H9 (cell line): ENCODE measurements around the gene TNKS1BP1. TPM values are rescaled to one million over a fixed set of nuclear protein-coding genes. Genes with fewer than 3 reads are reported as not detected.

Source experiments
- DNase-seq: peaks from one replicate; pipeline ENCODE4 v3.0.0-alpha.2; 2017
- H2AFZ ChIP-seq: one replicate; pipeline ENCODE4 v1.6.1; 2013; ENCODE audit warnings: mild to moderate bottlenecking, low read length, control low read depth, moderate library complexity
- H2AK5ac ChIP-seq: 2 replicates; pipeline ENCODE4 v1.6.1; 2013; ENCODE audit warnings: low read length, control low read depth, mixed read lengths; ENCODE audit not compliant: insufficient read length
- H2BK120ac ChIP-seq: one replicate; pipeline ENCODE4 v1.6.1; 2013; ENCODE audit warnings: low read depth, mild to moderate bottlenecking, low read length, control low read depth, inconsistent platforms; ENCODE audit not compliant: poor library complexity, severe bottlenecking
- H2BK12ac ChIP-seq: 2 replicates; pipeline ENCODE4 v1.6.1; 2013; ENCODE audit warnings: low read length, control low read depth, mixed read lengths, low read depth; ENCODE audit not compliant: insufficient read length
- H2BK15ac ChIP-seq: 2 replicates; pipeline ENCODE4 v1.6.1; 2013; ENCODE audit warnings: low read depth, low read length, control low read depth
- H2BK20ac ChIP-seq: one replicate; pipeline ENCODE4 v1.6.1; 2013; ENCODE audit warnings: low read depth, mild to moderate bottlenecking, low read length, control low read depth, inconsistent platforms; ENCODE audit not compliant: poor library complexity, severe bottlenecking
- H2BK5ac ChIP-seq: 2 replicates; pipeline ENCODE4 v1.6.1; 2013; ENCODE audit warnings: low read length, control low read depth, mixed read lengths; ENCODE audit not compliant: insufficient read length
- H3K14ac ChIP-seq: 2 replicates; pipeline ENCODE4 v1.6.1; 2013; ENCODE audit warnings: low read length, control low read depth; ENCODE audit not compliant: insufficient read depth
- H3K18ac ChIP-seq: 2 replicates; pipeline ENCODE4 v1.6.1; 2013; ENCODE audit warnings: low read depth, mild to moderate bottlenecking, mixed read lengths, low read length, control low read depth; ENCODE audit not compliant: insufficient read length
- H3K23ac ChIP-seq: 2 replicates; pipeline ENCODE4 v1.6.1; 2013; ENCODE audit warnings: low read length, control low read depth, mixed read lengths, low read depth; ENCODE audit not compliant: insufficient read length
- H3K23me2 ChIP-seq: 2 replicates; pipeline ENCODE4 v1.6.1; 2013; ENCODE audit warnings: low read depth, mild to moderate bottlenecking, mixed read lengths, low read length, control low read depth; ENCODE audit not compliant: insufficient read length, poor library complexity, severe bottlenecking
- H3K27ac ChIP-seq: 2 replicates; pipeline ENCODE4 v1.5.1; 2013; ENCODE audit warnings: low read length, control low read depth, mixed read lengths, low read depth; ENCODE audit not compliant: insufficient read length
- H3K27me3 ChIP-seq: 2 replicates; pipeline ENCODE4 v1.6.1; 2013; ENCODE audit warnings: low read length, control low read depth, inconsistent platforms; ENCODE audit not compliant: insufficient read depth
- H3K4ac ChIP-seq: 2 replicates; pipeline ENCODE4 v1.6.1; 2013; ENCODE audit warnings: low read depth, mild to moderate bottlenecking, control low read depth, inconsistent platforms, low read length, moderate library complexity
- H3K4me1 ChIP-seq: 2 replicates; pipeline ENCODE4 v1.6.1; 2013; ENCODE audit warnings: low read length, control low read depth, inconsistent platforms; ENCODE audit not compliant: insufficient read depth
- H3K4me2 ChIP-seq: 2 replicates; pipeline ENCODE4 v1.6.1; 2013; ENCODE audit warnings: low read length, control low read depth, mixed read lengths; ENCODE audit not compliant: insufficient read length, insufficient read depth
- H3K56ac ChIP-seq: 2 replicates; pipeline ENCODE4 v1.6.1; 2013; ENCODE audit warnings: low read depth, mild to moderate bottlenecking, mixed read lengths, low read length, control low read depth; ENCODE audit not compliant: insufficient read length
- H3K79me1 ChIP-seq: 2 replicates; pipeline ENCODE4 v1.6.1; 2013; ENCODE audit warnings: low read depth, mild to moderate bottlenecking, moderate library complexity, low read length, control low read depth, inconsistent platforms; ENCODE audit not compliant: insufficient read depth, poor library complexity, severe bottlenecking
- H3K79me2 ChIP-seq: 2 replicates; pipeline ENCODE4 v1.6.1; 2013; ENCODE audit warnings: low read length, control low read depth, inconsistent platforms; ENCODE audit not compliant: insufficient read depth
- H3K9ac ChIP-seq: 2 replicates; pipeline ENCODE4 v1.6.1; 2013; ENCODE audit warnings: low read length, control low read depth, mixed read lengths; ENCODE audit not compliant: insufficient read length; ENCODE audit errors: extremely low read depth
- H3K9me3 ChIP-seq: one replicate; pipeline ENCODE4 v1.6.1; 2013; ENCODE audit warnings: low read depth, low read length, inconsistent platforms; ENCODE audit not compliant: control insufficient read depth
- H3T11ph ChIP-seq: one replicate; pipeline ENCODE4 v1.6.1; 2013; ENCODE audit warnings: mild to moderate bottlenecking, low read length, control low read depth, inconsistent platforms
- H4K20me1 ChIP-seq: one replicate; pipeline ENCODE4 v1.6.1; 2013; ENCODE audit not compliant: control insufficient read depth, insufficient read length, insufficient read depth
- H4K5ac ChIP-seq: 2 replicates; pipeline ENCODE4 v1.6.1; 2013; ENCODE audit warnings: low read depth, mild to moderate bottlenecking, mixed read lengths, low read length, control low read depth; ENCODE audit not compliant: insufficient read length
- H4K8ac ChIP-seq: replicated peaks from 2 replicates; pipeline ENCODE4 v1.6.1; 2013; ENCODE audit warnings: low read length, control low read depth, mixed read lengths, low read depth; ENCODE audit not compliant: insufficient read length
- H4K91ac ChIP-seq: 2 replicates; pipeline ENCODE4 v1.6.1; 2013; ENCODE audit warnings: low read depth, mild to moderate bottlenecking, moderate library complexity, mixed read lengths, low read length, control low read depth; ENCODE audit not compliant: insufficient read length
- H3K27ac Mint-ChIP-seq, 3 experiments: 2 replicates in 2 of 3; 3 replicates in 1 of 3; pipeline ENCODE4 v1.8.0; 2020 to 2021; ENCODE audit warnings: mixed read lengths in 3 of 3, mild to moderate bottlenecking in 1 of 3, moderate library complexity in 1 of 3
- H3K27me3 Mint-ChIP-seq: 2 replicates; pipeline ENCODE4 v1.8.0; 2021; ENCODE audit warnings: low read depth, mild to moderate bottlenecking, moderate library complexity, mixed read lengths
- H3K36me3 Mint-ChIP-seq, 3 experiments: 2 replicates in 2 of 3; 3 replicates in 1 of 3; pipeline ENCODE4 v1.8.0; 2020 to 2021; ENCODE audit warnings: low read depth in 3 of 3, mixed read lengths in 3 of 3; ENCODE audit not compliant: insufficient read depth in 1 of 3
- H3K4me1 Mint-ChIP-seq, 2 experiments: 2 replicates each; pipeline ENCODE4 v1.8.0; 2020; ENCODE audit warnings: mixed read lengths in 2 of 2
- H3K4me3 Mint-ChIP-seq, 2 experiments: 2 replicates in 1 of 2; 3 replicates in 1 of 2; pipeline ENCODE4 v1.8.0; 2020 to 2021; ENCODE audit warnings: mild to moderate bottlenecking in 2 of 2, mixed read lengths in 2 of 2, moderate library complexity in 1 of 2
- H3K9me3 Mint-ChIP-seq, 2 experiments: 2 replicates in 1 of 2; 3 replicates in 1 of 2; pipeline ENCODE4 v1.8.0; 2020; ENCODE audit warnings: mild to moderate bottlenecking in 2 of 2, mixed read lengths in 2 of 2, moderate library complexity in 1 of 2
- WGBS: extraction: QIAGEN DNeasy Blood & Tissue Kit; methylation state at CpG from one replicate; pipeline ENCODE4 v1.1.7; 2013; ENCODE audit warnings: missing lambda C conversion rate, low lambda C conversion rate, mixed read lengths; ENCODE audit not compliant: insufficient read length; ENCODE audit errors: extremely low coverage; 5-methylcytosine and 5-hydroxymethylcytosine counted together
- total RNA-seq: library from RNA; stranded (reverse); gene quantifications from 2 replicates; pipeline ENCODE4 v1.2.1, GENCODE V29; 2021
- TF ChIP-seq, protein P1 (sequence below): fragments of 200-600 bp; sonication (generic); conservative IDR thresholded peaks from 3 replicates; pipeline ENCODE4 v1.8.0; 2021; ENCODE audit warnings: antibody characterized with exemption, mild to moderate bottlenecking

Gene TNKS1BP1
- total RNA-seq, 1 experiment from 2014 or later, result 130 TPM

DNA sequence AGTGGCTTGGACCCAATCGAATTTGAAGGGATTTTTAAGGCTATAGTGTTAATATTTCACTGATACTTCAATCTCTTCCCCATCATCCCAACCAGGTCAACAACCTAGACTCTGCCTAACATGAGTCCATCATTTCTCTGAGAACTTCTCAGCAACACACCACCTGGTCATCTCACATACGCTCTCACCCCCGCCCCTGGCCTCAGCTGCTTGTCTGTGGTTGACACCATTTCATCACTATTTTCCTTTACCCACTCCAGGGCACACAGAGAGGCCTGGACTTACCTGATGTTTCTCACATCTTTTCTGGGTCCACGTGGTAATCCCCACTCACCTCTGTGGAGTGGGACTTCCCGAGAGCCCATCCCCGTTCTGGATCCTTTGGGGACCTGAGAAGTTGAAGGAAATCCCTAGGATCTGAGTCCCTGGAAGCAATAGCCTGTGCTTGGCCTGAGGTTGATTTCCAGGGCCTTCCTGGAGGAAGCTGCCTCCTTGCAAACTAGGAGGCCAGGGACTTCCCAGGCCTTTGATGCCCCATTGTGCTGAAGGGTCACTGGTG, 16.6 kb upstream of the TNKS1BP1 start:
- Histone ChIP-seq H3K27me3 (no peaks in the 10 kb centered on the region), H3K14ac (no peak overlapping the region), H3K9me3 (no peaks in the 10 kb centered on the region), H3K79me1 (no peaks in the 10 kb centered on the region), H3K4me1 (0 out of 2 replicates have a peak, but pooled peaks cover 3% of the 10 kb centered on the region), H3K18ac (no peak overlapping the region), H3K9ac (no peak overlapping the region), H3K4me2 (no peak overlapping the region), H2BK12ac (no peak overlapping the region), H3K56ac (no peak overlapping the region), H2AK5ac (no peak overlapping the region), H3K79me2 (no peaks in the 10 kb centered on the region), H4K20me1 (no peaks in the 10 kb centered on the region), H2BK15ac (no peak overlapping the region), H2BK5ac (no peak overlapping the region), H4K8ac (no peak overlapping the region), H4K91ac (no peak overlapping the region), H3K4ac (no peak overlapping the region), H3K23me2 (no peaks in the 10 kb centered on the region), H2AFZ (no peak overlapping the region), H3K27ac (no peak overlapping the region), H2BK20ac (no peak overlapping the region), H2BK120ac (no peak overlapping the region), H3T11ph (no peak overlapping the region), H3K23ac (no peak overlapping the region), H4K5ac (no peak overlapping the region)
- Mint-ChIP-seq H3K9me3 (no peaks in the 10 kb centered on the region), H3K27ac (no peak overlapping the region), H3K4me1 (peaks cover 47 to 58% of the 10 kb centered on the region in 2 experiments), H3K4me3 (no peak overlapping the region; a peak in 2 of 5 replicates), H3K36me3 (no peaks in the 10 kb centered on the region), H3K27me3 (peaks cover 25% of the 10 kb centered on the region)
- no peak for DNase-seq
- TF ChIP-seq, protein P1, sequence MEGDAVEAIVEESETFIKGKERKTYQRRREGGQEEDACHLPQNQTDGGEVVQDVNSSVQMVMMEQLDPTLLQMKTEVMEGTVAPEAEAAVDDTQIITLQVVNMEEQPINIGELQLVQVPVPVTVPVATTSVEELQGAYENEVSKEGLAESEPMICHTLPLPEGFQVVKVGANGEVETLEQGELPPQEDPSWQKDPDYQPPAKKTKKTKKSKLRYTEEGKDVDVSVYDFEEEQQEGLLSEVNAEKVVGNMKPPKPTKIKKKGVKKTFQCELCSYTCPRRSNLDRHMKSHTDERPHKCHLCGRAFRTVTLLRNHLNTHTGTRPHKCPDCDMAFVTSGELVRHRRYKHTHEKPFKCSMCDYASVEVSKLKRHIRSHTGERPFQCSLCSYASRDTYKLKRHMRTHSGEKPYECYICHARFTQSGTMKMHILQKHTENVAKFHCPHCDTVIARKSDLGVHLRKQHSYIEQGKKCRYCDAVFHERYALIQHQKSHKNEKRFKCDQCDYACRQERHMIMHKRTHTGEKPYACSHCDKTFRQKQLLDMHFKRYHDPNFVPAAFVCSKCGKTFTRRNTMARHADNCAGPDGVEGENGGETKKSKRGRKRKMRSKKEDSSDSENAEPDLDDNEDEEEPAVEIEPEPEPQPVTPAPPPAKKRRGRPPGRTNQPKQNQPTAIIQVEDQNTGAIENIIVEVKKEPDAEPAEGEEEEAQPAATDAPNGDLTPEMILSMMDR, result no peak
- WGBS, result no CpG with 5 or more reads among the region's 6 CpGs
